T-helper 1 cell treated with Interleukin-12 subunit alpha and Interleukin-12 subunit beta and Interleukin-4 antibody, amounts not matched to agents 30 ng/mL and 1 ng/mL, for 36 hours (primary cell): ENCODE data around the gene TMEM38A. TPM values are rescaled to one million over a fixed set of nuclear protein-coding genes. Genes with fewer than 3 reads are reported as not detected.
"Not testable (repeated sequence)": the region's sequence is repeated elsewhere in the genome, so short reads cannot be mapped to it uniquely, and the experiment has no call there.

Experiments used
- intact Hi-C: fragments of 100-400 bp; cut with micrococcal nuclease; formaldehyde crosslinking; loops from one replicate; pipeline ENCODE4 v1.15.1; 2024
- total RNA-seq: library from RNA; stranded (reverse); gene quantifications from 2 replicates; pipeline ENCODE4 v1.2.3, GENCODE V29; 2022

TMEM38A gene
- total RNA-seq, 1 donor from 2014 or later: 0.20 TPM

DNA sequence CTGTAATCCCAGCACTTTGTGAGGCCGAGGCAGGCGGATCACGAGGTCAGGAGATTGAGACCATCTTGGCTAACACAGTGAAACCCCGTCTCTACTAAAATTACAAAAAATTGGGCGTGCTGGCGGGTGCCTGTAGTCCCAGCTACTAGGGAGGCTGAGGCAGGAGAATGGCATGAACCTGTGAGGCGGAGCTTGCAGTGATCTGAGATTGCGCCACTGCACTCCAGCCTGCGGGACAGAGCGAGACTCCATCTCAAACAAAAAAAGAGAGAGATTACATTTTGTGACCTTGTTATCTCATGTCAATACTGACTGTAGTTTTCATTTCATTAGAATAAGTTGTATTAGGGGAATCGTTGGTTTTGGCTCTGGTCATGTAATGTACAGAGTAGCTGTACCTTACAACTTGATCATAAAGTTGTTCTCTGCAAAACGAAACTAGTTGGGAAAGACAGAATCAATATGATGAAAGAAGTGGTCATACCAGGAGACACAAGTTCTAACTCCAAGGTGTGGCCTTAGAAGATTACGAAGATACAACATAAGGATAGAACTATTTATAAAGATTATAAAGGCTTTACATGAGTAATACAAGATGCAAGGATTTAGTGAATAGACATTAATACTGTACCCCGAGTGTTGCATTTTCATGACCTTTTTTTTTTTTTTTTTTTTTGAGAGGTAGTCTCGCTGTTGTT is 15.3 kb downstream of the TMEM38A start:
- intact Hi-C loops: no loop called here

DNA sequence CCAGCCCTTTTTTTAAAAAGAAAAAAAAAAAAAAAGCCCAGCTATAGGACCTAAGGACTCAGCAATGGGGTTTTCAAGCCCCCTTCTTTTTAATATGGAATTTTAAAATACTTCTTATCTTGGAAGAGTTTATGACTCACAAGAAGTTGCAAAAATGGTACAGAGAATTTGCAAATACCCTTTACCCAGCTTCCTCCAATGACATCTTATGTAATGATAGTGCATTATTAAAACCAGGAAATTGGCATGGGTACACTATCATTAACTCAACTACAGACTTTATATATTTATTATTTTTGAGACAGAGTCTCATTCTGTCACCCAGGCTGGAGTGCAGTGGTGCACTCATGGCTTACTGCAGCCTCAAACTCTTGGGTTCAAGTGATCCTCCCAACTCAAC is 16.1 kb downstream of the TMEM38A start:
- intact Hi-C loops: no loop called here

DNA sequence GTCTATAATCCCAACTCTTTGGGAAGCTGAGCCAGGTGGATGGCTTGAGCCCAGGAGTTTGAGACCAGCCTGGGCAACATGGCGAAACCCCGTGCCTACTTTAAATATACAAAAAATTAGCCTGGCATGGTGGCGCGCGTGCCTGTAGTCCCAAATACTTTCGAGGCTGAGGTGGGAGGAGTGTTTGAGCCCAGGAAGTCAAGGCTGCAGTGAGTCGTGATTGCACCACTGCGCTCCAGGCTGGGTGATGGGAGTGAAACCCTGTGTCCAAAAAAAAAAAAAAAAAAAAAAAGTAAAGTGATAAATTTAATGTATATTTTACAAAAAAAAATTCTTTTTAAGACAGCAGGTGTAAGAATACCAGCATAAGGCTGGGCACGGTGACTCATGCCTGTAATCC is 17.6 kb downstream of the TMEM38A start:
- intact Hi-C loops: no loop called here

DNA sequence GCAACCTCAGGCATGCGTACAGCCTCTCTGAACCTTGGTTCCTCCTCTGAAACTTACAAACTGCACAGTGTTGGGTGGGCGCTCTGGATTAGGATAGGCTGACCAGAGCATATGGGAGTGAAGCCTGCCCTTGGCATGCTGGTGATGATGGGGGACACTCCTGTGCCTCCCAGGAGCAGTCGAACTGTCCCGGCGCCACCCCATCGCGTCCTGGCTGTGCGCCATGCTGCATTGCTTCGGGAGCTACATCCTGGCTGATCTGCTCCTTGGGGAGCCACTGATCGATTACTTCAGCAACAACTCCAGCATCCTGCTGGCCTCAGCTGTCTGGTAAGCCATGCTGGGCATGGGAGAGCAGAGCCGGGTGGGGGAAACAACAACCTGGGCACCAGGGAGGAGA is 18.9 kb downstream of the TMEM38A start:
- intact Hi-C loops: no loop called here

DNA sequence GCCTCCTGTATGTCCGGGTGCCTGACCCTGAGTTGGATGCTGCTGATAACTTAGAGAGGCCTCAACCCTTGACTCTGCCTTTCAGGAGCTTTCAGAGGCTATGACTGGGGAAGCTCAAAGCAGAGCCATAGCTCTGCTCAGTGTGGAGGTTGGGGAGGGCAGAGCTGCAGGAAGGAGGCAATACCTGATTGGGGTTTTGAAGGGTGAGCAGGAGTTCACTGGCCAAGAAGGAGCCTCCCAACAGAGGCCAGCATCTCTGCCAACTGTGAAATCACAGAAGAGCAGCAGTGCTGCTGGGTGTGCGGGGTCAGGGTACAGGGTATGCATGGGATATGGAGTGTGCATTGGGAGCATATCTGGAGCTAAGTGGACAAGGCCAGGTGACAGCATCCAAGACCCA is 21.6 kb downstream of the TMEM38A start:
- intact Hi-C loops: no loop called here

DNA sequence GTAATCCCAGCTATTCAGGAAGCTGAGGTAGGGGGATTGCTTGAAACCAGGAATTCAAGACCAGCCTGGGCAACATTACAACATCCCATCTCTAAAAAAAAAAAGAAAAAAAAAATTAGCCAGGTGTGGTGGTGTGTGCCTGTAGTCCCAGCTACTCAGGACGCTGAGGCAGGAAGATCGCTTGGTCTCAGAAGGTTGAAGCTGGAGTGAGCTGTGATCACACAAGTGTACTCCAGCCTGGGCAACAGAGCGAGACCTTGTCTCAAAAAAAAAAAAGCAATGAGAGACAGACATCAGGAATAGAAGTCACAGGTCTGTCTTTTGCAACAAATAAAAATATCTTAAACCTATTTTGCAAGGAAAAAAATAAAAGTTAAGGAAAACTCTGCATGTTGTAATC is 23.3 kb downstream of the TMEM38A start:
- intact Hi-C loops: no loop called here

DNA sequence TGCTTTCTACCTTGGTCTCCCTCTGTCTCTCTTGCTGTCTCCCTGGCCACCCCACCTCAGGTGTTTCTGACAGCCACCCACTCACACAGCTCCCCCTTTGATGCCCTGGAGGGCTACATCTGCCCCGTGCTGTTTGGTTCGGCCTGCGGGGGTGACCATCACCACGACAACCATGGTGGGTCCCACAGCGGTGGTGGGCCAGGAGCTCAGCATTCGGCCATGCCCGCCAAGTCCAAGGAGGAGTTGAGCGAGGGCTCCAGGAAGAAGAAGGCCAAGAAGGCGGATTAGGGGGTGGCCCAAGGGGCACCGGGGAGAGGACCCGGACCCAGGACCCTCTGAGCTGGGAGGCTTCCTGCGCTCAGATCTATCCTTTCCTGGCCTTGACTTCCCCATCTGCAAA is 27.1 kb downstream of the TMEM38A start:
- intact Hi-C loops: no loop called here

DNA sequence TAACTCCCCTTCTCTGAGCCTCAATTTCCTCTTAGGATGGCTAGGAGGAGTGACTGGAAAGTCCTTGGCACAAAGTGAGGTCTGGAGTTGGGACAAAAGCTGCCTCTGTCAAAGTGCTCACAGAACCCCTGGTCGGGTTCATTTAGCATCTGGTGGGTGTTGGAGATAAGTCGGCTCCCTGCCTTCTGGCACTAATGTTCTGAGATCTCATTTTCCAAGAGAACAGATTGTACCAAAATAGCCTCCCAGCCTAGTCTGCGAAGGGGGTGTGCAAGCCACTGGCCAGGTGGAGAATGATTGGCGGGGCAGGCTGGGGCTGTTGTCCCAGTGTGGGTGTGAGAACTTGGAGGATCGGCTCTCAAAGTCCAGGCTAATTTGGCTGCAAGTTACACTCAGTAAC is 38.0 kb downstream of the TMEM38A start:
- intact Hi-C loops: no loop called here

DNA sequence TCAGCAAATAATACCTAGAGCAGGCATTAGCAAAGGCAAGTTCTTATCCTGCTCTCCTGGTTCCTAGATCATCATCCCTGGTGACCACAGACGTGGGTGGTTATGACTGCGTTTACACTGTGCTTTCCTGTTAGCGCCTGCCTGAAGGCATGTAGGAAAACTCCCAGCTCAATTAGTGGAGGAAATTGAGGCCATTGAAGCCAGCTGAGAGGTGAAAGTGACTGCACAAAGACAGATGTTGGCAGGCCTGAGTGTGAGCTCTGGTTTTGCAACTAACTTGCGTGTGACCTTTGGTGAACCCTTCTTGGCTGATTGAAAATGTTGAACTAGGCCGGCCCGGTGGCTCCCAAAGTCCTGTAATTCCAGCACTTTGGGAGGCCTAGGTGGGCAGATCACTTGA is 41.2 kb downstream of the TMEM38A start:
- intact Hi-C loops: no loop called here

DNA sequence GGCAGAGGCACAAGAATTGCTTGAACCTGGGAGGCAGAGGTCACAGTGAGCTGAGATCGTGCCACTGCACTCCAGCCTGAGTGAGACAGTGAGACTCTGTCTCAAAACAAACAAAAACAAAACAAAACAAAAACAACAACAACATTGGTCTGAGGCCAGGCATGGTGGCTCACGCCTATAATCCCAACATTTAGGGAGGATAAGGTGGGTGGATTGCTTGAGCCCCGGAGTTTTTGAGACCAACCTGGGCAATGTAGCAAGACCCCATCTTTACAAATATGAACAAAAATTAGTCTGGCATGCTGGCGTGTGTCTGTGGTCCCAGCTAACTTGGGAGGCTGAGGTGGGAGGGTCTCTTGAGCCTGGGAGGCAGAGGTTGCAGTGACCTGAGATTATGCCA is 42.7 kb downstream of the TMEM38A start:
- intact Hi-C loops: no loop called here

DNA sequence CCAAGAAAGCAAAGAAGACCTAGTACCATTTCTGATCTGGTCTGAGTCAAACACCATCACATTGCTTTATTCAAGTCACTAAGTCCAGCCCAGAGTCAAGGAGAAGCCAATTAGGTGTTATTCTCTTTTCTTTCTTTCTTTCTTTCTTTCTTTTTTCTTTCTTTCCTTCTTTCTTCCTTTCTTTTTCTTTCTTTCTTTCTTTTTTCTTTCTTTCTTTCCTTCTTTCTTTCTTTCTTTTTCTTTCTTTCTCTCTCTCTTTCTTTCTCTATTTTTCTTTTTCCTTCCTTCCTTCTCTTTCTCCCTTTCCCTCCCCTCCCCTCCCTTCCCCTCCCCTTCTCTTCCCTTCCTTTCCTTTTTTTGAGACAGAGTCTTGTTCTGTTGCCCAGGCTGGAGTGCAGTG is 49.9 kb downstream of the TMEM38A start:
- intact Hi-C loops: not testable (repeated sequence)

DNA sequence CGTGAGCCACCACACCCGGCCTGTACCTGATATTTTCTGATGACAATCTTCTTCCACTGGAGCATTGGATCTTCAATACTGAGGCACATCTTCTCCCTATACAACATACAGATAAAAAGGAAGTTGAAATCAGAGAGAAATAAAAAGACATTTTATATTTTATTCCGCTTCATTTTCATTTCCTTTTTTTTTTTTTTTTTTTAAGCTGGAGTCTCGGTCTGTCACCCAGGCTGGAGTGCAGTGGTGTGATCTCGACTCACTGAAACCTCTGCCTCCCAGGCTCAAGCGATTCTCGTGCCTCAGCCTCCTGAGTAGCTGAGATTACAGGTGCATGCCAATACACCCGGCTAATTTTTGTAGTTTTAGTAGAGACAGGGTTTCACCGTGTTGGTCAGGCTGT is 51.4 kb downstream of the TMEM38A start:
- intact Hi-C loops: not testable (repeated sequence)

DNA sequence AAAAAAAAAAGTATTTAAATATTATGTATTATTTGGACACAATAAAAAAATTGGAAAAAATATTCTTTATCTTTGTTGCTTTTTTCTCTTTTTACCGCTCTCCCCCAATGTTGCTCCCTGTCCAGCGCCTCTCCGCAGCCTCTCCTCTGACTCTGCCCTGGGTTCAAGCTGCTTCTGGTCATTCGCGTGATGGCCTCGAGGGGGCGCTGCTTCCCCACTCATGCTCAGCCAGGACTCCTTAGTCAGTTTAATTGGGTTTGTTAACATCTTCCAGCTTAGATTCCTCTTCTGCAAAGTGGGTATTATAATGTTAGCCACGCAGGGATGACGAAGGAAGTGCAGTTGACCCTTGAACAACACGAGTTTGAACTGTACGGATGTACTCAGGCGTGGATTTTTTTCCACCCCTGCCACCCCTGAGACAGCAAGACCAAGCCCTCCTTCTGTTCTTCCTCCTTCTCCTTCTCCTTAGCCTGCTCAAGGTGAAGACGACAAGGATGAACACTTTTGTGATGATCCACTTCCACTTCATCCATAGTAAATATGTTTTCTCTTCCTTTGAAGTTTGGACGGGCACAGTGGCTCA is 53.9 kb downstream of the TMEM38A start:
- intact Hi-C loops: loop anchor here (1.0 to 2.0 kb wide), 2 partner anchors 56 to 338 kb away; no protein-coding TSS in a partner anchor

DNA sequence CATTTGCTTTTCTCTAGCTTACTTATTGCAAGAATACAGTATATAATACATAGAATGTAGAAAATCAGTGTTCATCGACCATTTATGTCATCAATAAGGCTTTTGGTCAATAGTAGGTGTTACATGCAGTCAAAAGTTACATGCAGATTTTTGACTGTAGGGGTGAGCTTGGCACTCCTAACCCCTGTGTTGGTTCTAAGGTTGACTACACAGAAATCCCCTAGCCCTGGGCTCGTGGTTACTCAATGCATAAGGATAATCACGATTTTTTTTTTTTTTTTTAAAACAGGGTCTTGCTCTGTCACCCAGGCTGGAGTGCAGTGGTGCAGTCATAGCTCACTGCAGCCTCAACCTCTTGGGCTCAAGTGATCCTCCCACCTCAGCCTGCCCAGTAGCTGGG is 54.7 kb downstream of the TMEM38A start:
- intact Hi-C loops: loop anchor here (2.0 kb wide), 1 partner anchor 55 kb away; no protein-coding TSS in a partner anchor

DNA sequence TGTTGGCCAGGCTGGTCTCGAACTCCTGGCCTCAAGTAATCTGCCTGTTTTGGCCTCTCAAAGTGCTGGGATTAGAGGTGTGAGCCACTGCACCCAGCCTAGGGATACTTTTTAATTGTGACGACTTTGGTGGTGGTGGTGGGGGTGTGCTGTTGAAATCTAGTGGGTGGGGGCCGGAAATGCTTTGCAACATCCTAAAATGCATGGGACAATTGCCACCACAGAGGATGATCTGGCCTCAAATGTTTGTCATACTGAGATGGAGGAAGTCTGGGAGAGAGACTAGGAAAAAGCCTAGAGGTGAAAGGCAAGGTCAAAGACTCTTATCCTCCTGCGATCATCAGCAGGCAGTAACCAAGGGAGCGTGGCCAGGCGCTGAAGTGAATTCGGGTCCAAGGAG is 60.1 kb downstream of the TMEM38A start:
- intact Hi-C loops: no loop called here

DNA sequence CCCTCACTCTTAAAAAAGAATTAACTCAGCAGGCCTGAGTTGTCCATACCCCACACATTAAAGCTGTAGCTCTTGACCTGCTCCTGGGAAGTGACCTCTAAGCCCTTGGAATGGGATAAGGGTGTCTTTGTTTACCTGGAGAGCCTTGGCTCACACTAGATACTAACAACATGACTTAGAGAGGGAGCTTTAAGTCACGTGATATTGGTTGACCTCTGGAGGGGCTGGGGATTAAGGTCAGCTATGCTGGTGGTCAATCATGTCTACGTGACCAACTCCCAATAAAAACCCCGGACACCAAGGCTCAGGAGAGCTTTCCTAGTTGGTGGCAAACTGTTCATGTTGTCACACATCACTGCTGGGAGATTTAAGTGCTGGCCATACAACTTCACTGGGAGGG is 61.7 kb downstream of the TMEM38A start:
- intact Hi-C loops: no loop called here

DNA sequence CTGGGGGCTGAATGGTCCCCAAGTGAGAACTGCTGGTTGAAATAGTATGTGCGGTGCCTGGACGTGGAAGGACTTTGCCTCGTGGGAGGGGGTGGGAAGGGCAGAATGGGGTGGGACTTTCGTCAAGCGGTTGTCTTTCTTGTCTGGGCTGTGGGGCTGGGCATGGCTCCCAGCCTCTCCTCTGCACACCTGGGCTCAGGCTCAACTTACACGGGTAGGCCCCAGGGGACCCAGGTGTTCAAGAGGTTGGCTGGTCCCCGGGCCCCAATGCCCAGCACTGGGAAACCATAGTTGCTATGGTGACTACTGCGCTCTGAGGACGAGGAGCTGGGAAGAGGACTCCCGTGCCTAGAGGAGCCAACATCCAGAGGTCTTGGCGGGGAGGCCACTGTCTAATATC is 66.0 kb downstream of the TMEM38A start:
- intact Hi-C loops: no loop called here

DNA sequence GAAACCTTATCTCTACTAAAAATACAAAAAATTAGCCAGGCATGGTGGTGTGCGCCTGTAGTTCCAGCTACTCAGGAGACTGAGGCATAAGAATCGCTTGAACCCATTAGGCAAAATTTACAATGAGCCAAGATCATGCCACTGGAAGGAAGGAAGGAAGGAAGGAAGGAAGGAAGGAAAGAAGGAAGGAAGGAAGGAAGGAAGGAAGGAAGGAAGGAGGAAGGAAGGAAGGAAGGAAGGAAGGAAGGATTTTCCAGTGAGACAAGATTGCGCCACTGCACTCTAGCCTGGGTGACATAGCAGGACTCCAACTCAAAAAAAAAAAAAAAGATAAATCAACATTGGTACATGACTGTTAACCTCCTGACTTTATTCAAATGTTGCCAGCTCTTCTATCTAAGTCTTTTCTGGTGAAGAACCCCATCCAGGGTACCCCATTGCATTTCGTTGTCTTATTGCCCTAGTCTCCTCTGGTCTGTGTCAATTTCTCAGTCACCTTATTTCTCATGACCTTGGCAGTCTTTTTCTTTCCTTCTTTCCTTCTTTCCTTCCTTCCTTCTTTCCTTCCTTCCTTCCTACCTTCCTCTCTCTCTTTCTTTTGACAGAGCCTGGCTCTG is 74.8 kb downstream of the TMEM38A start:
- intact Hi-C loops: loop anchor here (10.0 kb wide), 1 partner anchor 1731 kb away; no protein-coding TSS in a partner anchor

DNA sequence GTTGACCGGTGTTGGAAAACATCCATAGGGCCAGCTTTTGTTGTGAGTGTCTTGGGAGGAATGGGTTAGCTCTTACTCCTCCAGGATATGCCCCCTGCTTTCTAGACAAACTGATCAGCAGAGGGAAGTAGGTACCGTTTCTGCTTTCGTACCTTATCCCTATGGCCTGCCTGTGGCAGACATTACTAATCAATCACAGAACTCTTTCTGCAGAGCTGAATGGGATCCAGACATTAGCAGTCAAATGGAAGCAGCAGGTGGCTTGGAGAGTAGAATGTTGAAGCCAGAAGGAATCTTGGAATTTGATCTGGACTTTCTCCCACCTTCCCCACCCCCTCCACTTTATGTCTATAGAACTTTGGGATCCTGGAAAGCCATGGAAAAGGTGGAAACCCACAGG is 75.8 kb downstream of the TMEM38A start:
- intact Hi-C loops: loop anchor here (10.0 kb wide), 1 partner anchor 1732 kb away; no protein-coding TSS in a partner anchor

DNA sequence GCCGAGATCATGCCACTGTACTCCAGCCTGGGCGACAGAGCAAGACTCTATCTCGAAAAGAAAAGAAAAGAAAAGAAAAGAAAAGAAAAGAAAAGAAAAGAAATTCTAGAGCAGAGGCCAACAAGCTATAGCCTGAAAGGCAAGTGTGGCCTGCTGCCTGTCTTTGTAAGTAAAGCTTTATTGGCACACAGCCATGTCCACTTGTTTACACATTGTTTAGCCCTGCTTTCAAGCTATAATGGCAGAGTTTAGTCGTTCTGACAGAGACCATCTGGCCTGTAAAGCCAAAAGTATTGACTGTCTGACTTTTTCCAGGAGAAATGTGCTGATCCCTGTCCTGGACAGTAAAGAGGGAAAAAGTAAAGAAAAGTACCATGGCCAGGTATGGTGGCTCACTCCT is 77.0 kb downstream of the TMEM38A start:
- intact Hi-C loops: loop anchor here (10.0 kb wide), 1 partner anchor 1733 kb away; no protein-coding TSS in a partner anchor

DNA sequence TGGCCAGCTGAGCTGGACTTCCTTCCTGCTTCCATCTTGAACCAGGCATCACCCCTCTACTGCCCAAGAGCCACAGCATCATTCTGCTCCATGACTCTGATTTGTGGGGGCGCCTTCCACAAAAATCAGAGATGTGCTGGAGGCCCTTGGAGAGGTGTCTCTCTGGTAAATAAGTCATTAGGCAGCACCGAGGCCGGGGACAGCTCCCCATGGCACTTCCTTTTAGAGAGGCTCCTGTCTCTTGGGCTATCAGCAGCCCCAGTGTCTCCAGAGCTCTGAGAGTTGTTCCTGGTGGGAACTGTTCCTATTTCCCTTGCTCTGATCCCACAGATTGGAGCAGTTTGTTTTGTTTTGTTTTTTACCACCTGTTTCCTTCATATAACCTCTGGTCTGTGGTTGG is 78.6 kb downstream of the TMEM38A start:
- intact Hi-C loops: loop anchor here (10.0 kb wide), 1 partner anchor 1735 kb away; no protein-coding TSS in a partner anchor
